C4-2B (cell line): ENCODE measurements around the gene EEPD1.

Experiments used
- CTCF ChIP-seq: fragments of 450-650 bp; conservative IDR thresholded peaks from 2 replicates; pipeline ENCODE4 v1.5.1; 2017; ENCODE audit warnings: mild to moderate bottlenecking
- ZFX ChIP-seq: fragments of 450-650 bp; IDR thresholded peaks from 2 replicates; pipeline ENCODE4 v1.6.1; 2017

GRCh38 chr7:36232971-36233550 is 80.0 kb downstream of the EEPD1 start:
- TF ChIP-seq CTCF (no peak), ZFX (no peak)
